OCI-LY3 (cell line): ENCODE results near the gene CWF19L1.

Experiments used
- H2AFZ ChIP-seq: fragments of 200-600, 300-600 bp; shearing (Covaris generic); 2 replicates; pipeline ENCODE4 v1.6.0; 2014; ENCODE audit warnings: antibody characterized with exemption, low read depth, low read length
- H3K27ac ChIP-seq: fragments of 200-600, 300-600 bp; sonication (generic); 2 replicates; pipeline ENCODE4 v1.5.1; 2014; ENCODE audit warnings: mild to moderate bottlenecking, low read length, moderate library complexity, mixed read lengths
- H3K27me3 ChIP-seq: fragments of 200-600, 300-600 bp; sonication (generic); 2 replicates; pipeline ENCODE4 v1.6.1; 2014; ENCODE audit warnings: low read depth, low read length, mixed read lengths
- H3K36me3 ChIP-seq: fragments of 200-600, 300-600 bp; sonication (generic); replicated peaks from 2 replicates; pipeline ENCODE3; 2014; ENCODE audit warnings: low read depth, low read length, mixed read lengths
- H3K4me1 ChIP-seq: fragments of 300-600, 200-600 bp; sonication (generic); 2 replicates; pipeline ENCODE4 v1.6.1; 2014; ENCODE audit warnings: low read length, mixed read lengths
- H3K4me2 ChIP-seq: fragments of 200-600, 300-600 bp; sonication (generic); 2 replicates; pipeline ENCODE4 v1.6.1; 2014; ENCODE audit warnings: low read length, mixed read lengths
- H3K4me3 ChIP-seq: fragments of 300-600, 200-600 bp; sonication (generic); 2 replicates; pipeline ENCODE4 v1.5.1; 2014; ENCODE audit warnings: antibody characterized with exemption, mild to moderate bottlenecking, low read length, moderate library complexity
- H3K79me2 ChIP-seq: fragments of 300-600, 200-600 bp; shearing (Covaris generic); 2 replicates; pipeline ENCODE4 v1.6.1; 2014; ENCODE audit warnings: mild to moderate bottlenecking, low read length, mixed read lengths
- H3K9ac ChIP-seq: fragments of 300-600, 200-600 bp; shearing (Covaris generic); 2 replicates; pipeline ENCODE4 v1.6.0; 2014; ENCODE audit warnings: mild to moderate bottlenecking, low read length, moderate library complexity
- H3K9me3 ChIP-seq: fragments of 200-600, 300-600 bp; shearing (Covaris generic); 2 replicates; pipeline ENCODE4 v1.6.1; 2014; ENCODE audit warnings: low read length, mixed read lengths; ENCODE audit not compliant: insufficient read depth
- H4K20me1 ChIP-seq: fragments of 200-600, 300-600 bp; sonication (generic); 2 replicates; pipeline ENCODE4 v1.6.1; 2016; ENCODE audit warnings: low read length, mixed read lengths; ENCODE audit not compliant: insufficient read depth
- EZH2phosphoT487 ChIP-seq: fragments of 200-600 bp; shearing (Covaris generic); IDR thresholded peaks from 2 replicates; pipeline ENCODE4 v1.6.1; 2018; ENCODE audit warnings: antibody characterized with exemption, mixed run types, low read depth
- TF ChIP-seq, protein P1 (sequence below): fragments of 200-600, 300-600 bp; sonication (generic); IDR thresholded peaks from 2 replicates; pipeline ENCODE4 v1.5.1; 2014; ENCODE audit warnings: antibody characterized with exemption, low read length, low read depth

The CWF19L1 gene

DNA sequence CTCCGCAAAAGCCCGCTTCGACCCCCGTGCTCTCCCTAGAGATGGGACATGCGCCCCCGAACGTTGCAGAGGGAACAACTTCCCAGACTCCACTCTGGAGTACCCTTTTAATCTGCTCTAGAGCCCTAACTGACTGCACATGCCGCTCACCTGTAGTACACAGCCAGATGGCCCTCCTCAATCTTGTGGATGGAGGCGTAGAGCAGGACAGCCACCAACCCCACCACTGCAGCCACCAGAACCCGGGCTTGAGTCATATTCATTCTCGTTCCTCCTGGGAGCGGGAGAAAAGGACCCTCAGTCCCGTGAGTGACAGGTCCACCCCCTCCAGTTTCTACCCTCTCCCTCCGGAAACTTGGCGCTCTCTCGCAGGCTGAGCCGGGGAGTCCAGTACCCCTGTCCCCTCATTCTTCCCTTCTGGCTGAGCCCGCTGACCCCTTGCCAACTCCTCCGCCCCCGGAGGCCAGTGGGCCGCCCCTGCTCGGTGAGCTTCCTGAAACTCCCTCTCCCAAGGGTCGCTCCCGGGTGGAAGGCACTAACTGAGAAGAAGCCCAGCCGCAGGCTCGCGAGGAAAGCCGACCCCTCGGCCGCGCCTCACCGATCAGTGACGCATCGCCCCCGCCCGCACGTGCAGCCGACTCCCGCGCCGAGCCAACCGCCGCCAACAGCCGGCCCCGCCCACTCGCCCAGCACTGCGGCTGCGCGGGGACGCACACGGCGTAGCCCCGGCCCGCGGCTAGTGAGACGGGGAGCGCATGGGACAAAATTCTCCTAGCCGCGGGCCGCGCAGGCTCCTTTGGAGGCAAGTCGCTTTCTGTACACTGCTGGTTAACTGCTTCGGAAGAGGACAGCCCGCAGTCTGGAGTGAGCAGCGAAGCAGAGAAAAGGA, 81.8 kb downstream of the CWF19L1 start, which contains the start of gene ERLIN1:
Gene ERLIN1, minus strand, starts transcription at position 666 of the 889 bp plus-strand sequence. Its CDS starts 403 bp downstream, at position 263.
- Histone ChIP-seq H4K20me1 (no peaks in the 10 kb centered on the region), H3K9ac (peak within 1 kb of the TSS; percentile 90), H2AFZ (peak within 1 kb of the TSS; percentile 90), H3K36me3 (peaks cover 18% of the 10 kb centered on the region), H3K4me2 (peak within 1 kb of the TSS; percentile 77), H3K27me3 (no peaks in the 10 kb centered on the region), H3K4me3 (peak within 1 kb of the TSS; percentile 96), H3K79me2 (peaks cover 56% of the 10 kb centered on the region), H3K27ac (peak within 1 kb of the TSS; percentile 70), H3K4me1 (peaks cover 16% of the 10 kb centered on the region), H3K9me3 (no peaks in the 10 kb centered on the region)
- TF ChIP-seq, protein P1, sequence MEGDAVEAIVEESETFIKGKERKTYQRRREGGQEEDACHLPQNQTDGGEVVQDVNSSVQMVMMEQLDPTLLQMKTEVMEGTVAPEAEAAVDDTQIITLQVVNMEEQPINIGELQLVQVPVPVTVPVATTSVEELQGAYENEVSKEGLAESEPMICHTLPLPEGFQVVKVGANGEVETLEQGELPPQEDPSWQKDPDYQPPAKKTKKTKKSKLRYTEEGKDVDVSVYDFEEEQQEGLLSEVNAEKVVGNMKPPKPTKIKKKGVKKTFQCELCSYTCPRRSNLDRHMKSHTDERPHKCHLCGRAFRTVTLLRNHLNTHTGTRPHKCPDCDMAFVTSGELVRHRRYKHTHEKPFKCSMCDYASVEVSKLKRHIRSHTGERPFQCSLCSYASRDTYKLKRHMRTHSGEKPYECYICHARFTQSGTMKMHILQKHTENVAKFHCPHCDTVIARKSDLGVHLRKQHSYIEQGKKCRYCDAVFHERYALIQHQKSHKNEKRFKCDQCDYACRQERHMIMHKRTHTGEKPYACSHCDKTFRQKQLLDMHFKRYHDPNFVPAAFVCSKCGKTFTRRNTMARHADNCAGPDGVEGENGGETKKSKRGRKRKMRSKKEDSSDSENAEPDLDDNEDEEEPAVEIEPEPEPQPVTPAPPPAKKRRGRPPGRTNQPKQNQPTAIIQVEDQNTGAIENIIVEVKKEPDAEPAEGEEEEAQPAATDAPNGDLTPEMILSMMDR = no peak
- no peak for TF ChIP-seq EZH2phosphoT487

DNA sequence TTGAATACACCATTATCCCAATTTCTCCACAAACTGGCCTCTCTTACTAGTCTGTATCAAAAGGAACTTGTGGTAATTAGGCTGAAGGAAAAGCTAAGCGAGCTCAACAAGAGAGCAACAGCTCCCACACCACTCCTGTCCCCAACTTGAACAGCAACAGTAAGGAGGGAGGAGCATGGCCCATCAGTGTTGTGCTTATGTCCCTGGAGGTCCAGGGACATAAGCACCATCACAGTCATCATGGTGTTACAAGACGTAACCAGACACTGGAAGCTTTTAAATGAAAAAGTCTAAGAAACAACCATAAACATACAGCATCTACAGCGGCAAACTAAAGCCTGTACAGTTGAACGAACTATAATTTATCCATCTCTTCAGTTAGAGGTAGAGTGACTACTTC, 82.6 kb downstream of the CWF19L1 start:
- Histone ChIP-seq H3K4me3 (peak overlapping the region; percentile 96), H3K9me3 (no peaks in the 10 kb centered on the region), H3K27me3 (no peaks in the 10 kb centered on the region), H3K36me3 (peaks cover 23% of the 10 kb centered on the region), H3K79me2 (peaks cover 56% of the 10 kb centered on the region), H3K4me2 (peak overlapping the region; percentile 77), H3K9ac (peak overlapping the region; percentile 90), H4K20me1 (peaks cover 5% of the 10 kb centered on the region; the same call in 1 of the 2 replicates), H2AFZ (no peak overlapping the region), H3K4me1 (peaks cover 24% of the 10 kb centered on the region), H3K27ac (no peak overlapping the region)
- TF ChIP-seq EZH2phosphoT487 = no peak
- TF ChIP-seq, protein P1 = no peak

DNA sequence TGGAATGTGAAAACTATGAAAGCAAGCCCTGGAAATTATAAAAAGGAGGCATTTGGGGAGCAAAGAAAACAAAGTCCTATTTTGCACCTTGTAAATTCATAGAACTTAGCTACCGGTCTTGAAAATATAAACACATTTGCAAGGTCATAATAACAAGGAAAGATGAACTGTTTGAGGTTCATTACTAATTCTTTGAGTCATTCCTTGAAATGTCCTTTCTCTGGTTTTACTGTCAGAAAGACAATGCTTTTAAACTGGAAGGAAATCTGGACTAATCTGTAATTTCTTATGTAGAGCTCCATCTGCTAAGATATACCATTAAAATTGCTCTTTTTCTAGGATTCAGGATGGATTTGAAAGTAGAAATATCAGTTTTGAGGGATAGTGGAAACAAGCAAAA, 83.0 kb downstream of the CWF19L1 start:
- Histone ChIP-seq H3K36me3 (peaks cover 24% of the 10 kb centered on the region), H2AFZ (no peak overlapping the region), H3K4me2 (peak overlapping the region; percentile 77), H3K9ac (peak overlapping the region; percentile 90), H3K9me3 (no peaks in the 10 kb centered on the region), H3K27ac (no peak overlapping the region), H3K79me2 (peaks cover 56% of the 10 kb centered on the region), H3K4me1 (peaks cover 28% of the 10 kb centered on the region), H3K4me3 (peak overlapping the region; percentile 96), H4K20me1 (peaks cover 5% of the 10 kb centered on the region; the same call in 1 of the 2 replicates), H3K27me3 (no peaks in the 10 kb centered on the region)
- no peak for TF ChIP-seq EZH2phosphoT487
- TF ChIP-seq, protein P1 = no peak

DNA sequence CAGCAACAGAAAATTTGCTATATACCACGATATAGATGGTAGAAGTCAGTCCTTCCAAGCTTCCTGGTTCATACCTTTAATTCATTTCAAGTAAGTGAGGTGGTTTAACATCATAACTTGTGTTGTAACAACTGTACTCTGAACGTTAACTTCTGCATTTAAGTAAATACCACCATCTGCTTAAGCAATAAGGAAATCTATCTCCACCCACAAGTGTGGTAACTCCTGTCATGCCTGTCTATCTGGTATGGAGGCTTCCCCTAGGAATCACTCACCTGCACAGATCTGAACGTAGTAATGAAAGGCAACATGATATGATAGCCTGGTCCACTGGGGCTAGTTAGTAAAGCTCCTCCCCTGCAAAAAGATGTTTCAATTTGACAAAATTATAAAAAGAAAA, 84.0 kb downstream of the CWF19L1 start:
- no peak overlapping the region for H3K9ac ChIP-seq

More for the DNA sequence above, 84.0 kb downstream of the CWF19L1 start:
- no peak overlapping the region for H3K4me3 ChIP-seq
- no peaks in the 10 kb centered on the region for H3K27me3 ChIP-seq
- H3K79me2 ChIP-seq = peaks cover 56% of the 10 kb centered on the region
- H2AFZ ChIP-seq = no peak overlapping the region
- no peak overlapping the region for H3K4me2 ChIP-seq
- H3K27ac ChIP-seq = no peak overlapping the region
- no peaks in the 10 kb centered on the region for H3K9me3 ChIP-seq
- H3K4me1 ChIP-seq = peaks cover 37% of the 10 kb centered on the region
- H3K36me3 ChIP-seq = peaks cover 26% of the 10 kb centered on the region
- no peak for TF ChIP-seq EZH2phosphoT487
- TF ChIP-seq, protein P1 = no peak
- peaks cover 8% of the 10 kb centered on the region; the same call in 1 of the 2 replicates for H4K20me1 ChIP-seq
